Activated naive CD4-positive, alpha-beta T cell treated with anti-CD3 and anti-CD28 coated beads, Interleukin-2, amount 10 ng/mL, durations not matched to agents 7 days and 5 days (primary cell): Measurements from ENCODE around the gene MISP3.
A peak's percentile ranks its signal among the peaks of the same experiment; 100 is the strongest.

ENCODE experiments used
- CTCF ChIA-PET: fragments of 350-600 bp; sonication (Branson Sonifier 250); formaldehyde crosslinking; loops from one replicate; lab custom pipeline; 2021; ENCODE audit warnings: antibody characterized with exemption; lab: Charles Lee
- DNase-seq: peaks from one replicate; pipeline ENCODE4 v3.0.0-alpha.2; 2020
- H3K27ac Mint-ChIP-seq: one replicate; pipeline ENCODE4 v1.8.0; 2021; ENCODE audit warnings: mild to moderate bottlenecking, moderate library complexity, mixed read lengths
- H3K27me3 Mint-ChIP-seq: one replicate; pipeline ENCODE4 v1.8.0; 2021; ENCODE audit warnings: mild to moderate bottlenecking, mixed read lengths
- H3K36me3 Mint-ChIP-seq: one replicate; pipeline ENCODE4 v1.8.0; 2021; ENCODE audit warnings: mixed read lengths
- H3K4me1 Mint-ChIP-seq: one replicate; pipeline ENCODE4 v1.8.0; 2021; ENCODE audit warnings: mixed read lengths
- H3K4me3 Mint-ChIP-seq: one replicate; pipeline ENCODE4 v1.8.0; 2021; ENCODE audit warnings: mild to moderate bottlenecking, moderate library complexity, mixed read lengths
- H3K9me3 Mint-ChIP-seq: one replicate; pipeline ENCODE4 v1.8.0; 2021; ENCODE audit warnings: mixed read lengths

The MISP3 gene

DNA sequence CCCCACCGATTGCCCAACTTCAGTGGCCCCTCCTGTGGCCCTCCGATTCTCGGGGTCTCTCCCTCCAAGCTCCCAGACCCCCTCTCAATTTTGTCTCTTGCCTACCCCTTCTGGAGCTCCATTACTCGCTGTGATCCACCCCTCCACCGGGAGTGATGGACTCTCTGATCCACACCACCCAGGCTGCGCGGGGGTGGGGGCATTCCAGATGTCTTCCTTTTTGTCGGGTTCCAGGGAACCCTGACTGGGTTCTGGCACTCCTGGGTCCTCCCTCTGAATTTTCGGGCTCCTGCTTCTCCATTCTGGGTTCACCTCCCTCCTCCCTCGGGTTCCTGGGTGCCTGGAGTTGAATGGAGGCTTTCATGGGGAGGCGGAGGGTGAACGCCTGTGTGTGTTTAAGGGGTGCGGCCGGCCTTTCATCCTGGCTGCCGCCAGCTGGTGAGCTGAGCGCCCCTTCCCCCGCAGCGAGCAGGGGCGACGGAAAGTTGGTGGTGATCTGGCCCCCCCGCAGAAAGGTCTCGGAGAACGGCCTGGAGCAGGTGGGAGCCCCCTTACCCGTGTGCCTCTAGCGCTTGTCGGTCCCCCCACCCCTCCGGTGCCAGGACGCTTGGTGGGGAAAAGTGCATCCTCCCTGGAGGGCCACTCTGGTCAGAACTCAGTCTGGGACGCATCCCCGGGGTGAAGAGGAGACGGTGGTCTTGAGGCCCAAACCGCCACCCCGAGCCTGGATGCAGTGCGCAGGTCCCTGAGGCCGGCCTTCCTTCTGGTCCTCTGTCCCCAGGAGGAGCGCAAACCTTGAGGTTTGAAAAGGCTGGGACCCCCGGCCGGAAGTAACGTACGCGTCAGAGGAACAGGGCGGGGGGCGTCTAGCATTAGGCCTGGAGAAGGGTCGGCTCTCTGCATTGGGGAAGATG, 1.6 kb downstream of the MISP3 start:
- Mint-ChIP-seq H3K27ac (peak overlapping the region; percentile 85), H3K4me3 (peak overlapping the region; percentile 91), H3K4me1 (peaks cover 32% of the 10 kb centered on the region), H3K9me3 (no peaks in the 10 kb centered on the region), H3K27me3 (peaks cover 56% of the 10 kb centered on the region), H3K36me3 (no peaks in the 10 kb centered on the region)
- CTCF ChIA-PET = interaction anchor here (0.9 to 6.7 kb wide), 12 partner anchors 8 to 202 kb away, joined by 3 to 70 read pairs (median 5); partner anchors contain the start of gene ASF1B
- peak; percentile 43 for DNase-seq

GRCh38 chr19:14078411-14078810, 5.8 kb downstream of the MISP3 start:
- Mint-ChIP-seq H3K9me3 (no peaks in the 10 kb centered on the region), H3K4me1 (peaks cover 49% of the 10 kb centered on the region), H3K27me3 (peaks cover 16% of the 10 kb centered on the region), H3K4me3 (no peak overlapping the region), H3K36me3 (no peaks in the 10 kb centered on the region), H3K27ac (peak overlapping the region; percentile 42)
- DNase-seq = no peak
- CTCF ChIA-PET = interaction anchor here (0.6 to 2.7 kb wide), 5 partner anchors 10 to 197 kb away, joined by 3 to 13 read pairs (median 3); no protein-coding TSS in a partner anchor

DNA sequence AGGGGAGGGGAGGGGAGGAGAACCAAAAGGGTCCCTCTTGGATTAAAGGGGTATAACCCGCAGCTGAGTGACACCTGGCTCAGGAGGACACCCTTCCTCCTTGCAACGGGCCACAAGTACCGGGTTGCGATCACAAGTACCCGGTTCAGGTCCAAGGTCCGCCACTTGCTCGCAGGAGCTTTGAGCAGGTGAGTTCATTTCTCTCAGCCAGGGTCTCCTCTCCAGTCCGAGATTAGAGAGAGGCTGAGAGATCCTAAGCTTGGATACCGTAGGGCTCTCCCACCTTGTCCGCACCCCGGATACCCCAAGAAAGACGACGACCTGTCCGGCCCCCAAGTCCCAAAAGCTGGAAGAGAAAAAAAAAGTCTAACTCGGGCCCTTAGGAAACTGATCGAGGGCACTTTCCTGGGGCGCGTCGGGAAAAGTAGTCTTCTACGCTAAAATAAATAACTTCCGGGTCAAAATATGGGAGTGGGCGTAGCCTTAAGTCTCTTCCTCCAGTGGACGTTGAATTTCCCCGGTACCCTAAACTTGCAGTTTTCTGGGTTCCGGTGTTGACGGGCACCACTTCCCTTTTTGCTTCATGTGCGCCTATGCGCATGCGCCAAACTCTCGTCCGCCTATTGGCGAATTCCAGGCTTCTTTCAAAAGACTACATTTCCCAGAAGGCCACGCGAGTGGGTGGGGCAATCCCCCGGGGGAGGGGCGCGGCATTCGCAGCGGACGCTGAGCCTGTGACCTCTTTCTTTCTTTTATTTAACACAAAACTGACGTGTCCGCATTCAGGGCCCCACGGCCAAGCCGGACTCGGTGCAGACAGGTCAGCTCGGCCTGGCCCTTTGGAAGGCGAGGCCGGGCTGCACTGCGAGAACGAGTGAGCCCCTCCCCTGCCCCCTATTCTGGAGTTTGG, 8.6 kb downstream of the MISP3 start:
- Mint-ChIP-seq H3K27me3 (no peaks in the 10 kb centered on the region), H3K4me3 (peak overlapping the region; percentile 81), H3K9me3 (no peaks in the 10 kb centered on the region), H3K4me1 (peaks cover 30% of the 10 kb centered on the region), H3K27ac (peak overlapping the region; percentile 86), H3K36me3 (no peaks in the 10 kb centered on the region)
- peak; percentile 99 for DNase-seq
- CTCF ChIA-PET = interaction anchor here (0.6 to 2.6 kb wide), 8 partner anchors 8 to 202 kb away, joined by 3 to 10 read pairs (median 4); partner anchors contain the start of genes ASF1B and MISP3

- H3K27me3 Mint-ChIP-seq = no peaks in the 10 kb centered on the region
- no peaks in the 10 kb centered on the region for H3K36me3 Mint-ChIP-seq
- H3K4me3 Mint-ChIP-seq = peak overlapping the region; percentile 81
- H3K27ac Mint-ChIP-seq = peak overlapping the region; percentile 86
- peak; percentile 52 for DNase-seq
- CTCF ChIA-PET = interaction anchor here (0.9 to 2.6 kb wide), 5 partner anchors 9 to 55 kb away, joined by 3 to 10 read pairs (median 4); partner anchors contain the start of genes ASF1B and MISP3
- no peaks in the 10 kb centered on the region for H3K9me3 Mint-ChIP-seq
- peaks cover 28% of the 10 kb centered on the region for H3K4me1 Mint-ChIP-seq
Observed at GRCh38 chr19:14081797-14082674, 9.4 kb downstream of the MISP3 start.

DNA sequence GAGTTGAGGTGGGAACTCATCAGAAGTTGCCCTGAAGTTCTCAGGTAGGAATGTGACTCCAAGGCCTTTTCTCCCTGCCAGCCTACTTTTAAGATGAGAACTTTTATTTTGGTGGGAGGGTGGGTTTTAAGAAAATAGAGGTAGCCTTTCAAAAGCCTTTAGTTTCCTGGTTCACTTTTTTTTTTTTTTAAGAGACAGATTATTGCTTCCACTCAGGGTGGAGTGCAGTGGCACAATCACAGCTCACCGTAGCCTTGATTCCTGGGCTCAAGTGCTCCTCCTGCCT, 10.0 kb downstream of the MISP3 start:
- CTCF ChIA-PET = interaction anchor here (1.0 to 1.6 kb wide), 2 partner anchors 10 to 26 kb away, joined by 4 to 10 read pairs; partner anchors contain the start of gene MISP3
- H3K27me3 Mint-ChIP-seq = no peaks in the 10 kb centered on the region
- H3K4me1 Mint-ChIP-seq = peaks cover 25% of the 10 kb centered on the region
- H3K27ac Mint-ChIP-seq = no peak overlapping the region
- H3K9me3 Mint-ChIP-seq = no peaks in the 10 kb centered on the region
- DNase-seq = no peak
- peaks cover 3% of the 10 kb centered on the region for H3K36me3 Mint-ChIP-seq
- peak overlapping the region; percentile 81 for H3K4me3 Mint-ChIP-seq

DNA sequence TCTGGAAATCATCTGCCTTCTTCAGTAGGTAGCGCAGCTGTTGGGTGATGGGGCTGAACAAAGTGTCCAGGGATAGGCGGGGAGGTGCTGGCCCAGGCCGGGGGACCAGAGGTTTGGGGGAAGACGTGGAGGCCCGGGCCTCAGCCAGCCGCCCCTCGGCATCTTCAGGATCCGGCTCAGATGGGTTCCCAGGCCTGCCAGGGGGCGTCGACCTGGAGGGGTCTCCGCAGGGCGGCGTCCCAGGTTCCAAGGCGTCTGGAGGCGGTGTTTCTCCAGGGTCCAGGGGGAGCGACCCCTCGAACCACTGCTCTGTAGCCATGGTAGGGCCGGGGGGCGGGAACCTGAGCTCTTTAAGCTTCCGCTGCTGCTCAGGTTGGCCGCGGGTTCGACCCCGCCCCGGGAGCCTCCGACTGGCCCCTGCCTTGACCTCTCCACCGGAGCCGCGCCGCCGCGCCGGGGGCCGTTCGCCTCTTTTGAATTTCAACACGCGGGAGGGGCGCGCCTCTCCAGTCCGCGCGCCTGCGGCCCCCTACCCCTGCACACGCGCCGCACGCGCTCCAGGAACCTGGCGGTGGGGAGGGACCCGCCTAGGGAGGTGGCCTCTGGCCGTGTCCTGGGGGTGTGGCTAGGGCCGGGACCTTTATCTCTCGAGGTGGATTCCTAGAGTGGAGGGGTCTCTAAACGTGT, 12.9 kb downstream of the MISP3 start, which contains the start of gene C19orf67:
TSS of gene C19orf67 (minus strand) at position 475 of the 687 bp plus-strand sequence. CDS start at position 319, 156 bp downstream.
- CTCF ChIA-PET = no interaction called here
- Mint-ChIP-seq H3K36me3 (peaks cover 18% of the 10 kb centered on the region), H3K4me3 (no peak within 1 kb of the TSS), H3K27ac (no peak within 1 kb of the TSS), H3K9me3 (no peaks in the 10 kb centered on the region), H3K27me3 (no peaks in the 10 kb centered on the region), H3K4me1 (peaks cover 34% of the 10 kb centered on the region)
- DNase-seq = no peak

GRCh38 chr19:14086098-14086497, 13.5 kb downstream of the MISP3 start:
- Mint-ChIP-seq H3K4me3 (no peak overlapping the region), H3K9me3 (no peaks in the 10 kb centered on the region), H3K27ac (no peak overlapping the region), H3K4me1 (peaks cover 29% of the 10 kb centered on the region), H3K36me3 (peaks cover 18% of the 10 kb centered on the region), H3K27me3 (no peaks in the 10 kb centered on the region)
- CTCF ChIA-PET = no interaction called here
- DNase-seq = no peak

DNA sequence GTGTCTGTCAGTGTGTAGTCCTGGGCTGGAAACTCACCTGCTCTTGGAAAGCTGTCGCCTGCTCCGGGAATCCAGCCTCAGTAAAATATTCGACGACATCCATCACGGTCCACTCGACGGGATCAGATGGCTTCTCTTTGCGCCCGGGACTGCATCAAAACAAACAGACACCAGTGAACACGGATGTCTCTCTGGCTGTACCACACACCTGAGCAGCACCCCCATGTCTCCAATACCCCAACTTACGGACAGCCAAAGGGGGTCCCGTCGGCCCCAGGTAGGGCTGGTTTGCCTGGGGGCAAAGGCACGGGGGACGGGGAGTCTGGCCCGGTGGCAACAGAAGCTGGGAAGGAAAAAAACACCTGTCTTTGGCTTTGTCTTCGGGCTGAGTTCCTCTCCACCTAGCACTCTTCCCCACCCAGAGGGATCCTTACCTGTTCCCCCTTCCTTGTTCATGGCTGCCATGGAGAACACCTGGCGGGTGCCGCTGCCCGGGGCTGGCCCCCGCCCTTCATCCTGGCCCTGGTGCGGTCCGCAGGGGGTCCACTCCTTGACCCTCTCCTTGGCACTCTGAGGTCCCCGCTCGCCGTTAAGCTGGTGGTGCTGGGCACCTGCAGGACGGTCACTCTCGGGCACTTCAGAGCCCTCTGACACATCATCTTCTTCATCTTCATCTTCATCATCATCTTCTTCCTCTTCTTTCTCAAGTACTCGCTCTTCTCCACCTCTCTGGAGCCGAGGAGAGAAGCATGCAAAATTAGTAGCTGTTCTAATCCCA, 16.2 kb downstream of the MISP3 start:
- Mint-ChIP-seq H3K9me3 (peaks cover 13% of the 10 kb centered on the region), H3K27ac (peak overlapping the region; percentile 79), H3K36me3 (peaks cover 34% of the 10 kb centered on the region), H3K4me3 (peak overlapping the region; percentile 73), H3K4me1 (peaks cover 29% of the 10 kb centered on the region), H3K27me3 (no peaks in the 10 kb centered on the region)
- DNase-seq = no peak
- CTCF ChIA-PET = interaction anchor here (1.2 to 1.6 kb wide), 2 partner anchors 10 to 27 kb away, joined by 3 to 4 read pairs; no protein-coding TSS in a partner anchor

DNA sequence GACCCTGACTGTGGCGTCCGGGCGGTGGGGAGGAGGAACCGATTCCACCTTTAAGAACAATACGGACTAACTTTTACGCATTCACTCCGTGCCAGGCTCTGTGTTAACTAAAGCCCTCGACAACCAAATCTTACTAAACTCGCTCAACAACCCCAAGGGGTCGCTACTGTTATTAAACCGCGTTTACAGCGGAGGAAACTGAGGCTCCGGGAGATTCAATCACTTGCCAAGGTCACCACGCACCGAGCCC, 16.8 kb downstream of the MISP3 start:
- Mint-ChIP-seq H3K4me1 (peaks cover 29% of the 10 kb centered on the region), H3K4me3 (peak overlapping the region; percentile 73), H3K27ac (peak overlapping the region; percentile 79), H3K9me3 (peaks cover 13% of the 10 kb centered on the region), H3K27me3 (no peaks in the 10 kb centered on the region), H3K36me3 (peaks cover 34% of the 10 kb centered on the region)
- CTCF ChIA-PET = interaction anchor here (1.2 to 1.6 kb wide), 2 partner anchors 11 to 26 kb away, joined by 3 to 4 read pairs; no protein-coding TSS in a partner anchor
- peak; percentile 40 for DNase-seq

- Mint-ChIP-seq H3K4me1 (peaks cover 29% of the 10 kb centered on the region), H3K9me3 (peaks cover 13% of the 10 kb centered on the region), H3K4me3 (peak overlapping the region; percentile 76), H3K27me3 (no peaks in the 10 kb centered on the region), H3K27ac (peak overlapping the region; percentile 79), H3K36me3 (peaks cover 38% of the 10 kb centered on the region)
- peak; percentile 63 for DNase-seq
- CTCF ChIA-PET = interaction anchor here (0.5 to 1.6 kb wide), 3 partner anchors 11 to 26 kb away, joined by 3 to 4 read pairs (median 3); no protein-coding TSS in a partner anchor
Observed at GRCh38 chr19:14089662-14090508, 17.3 kb downstream of the MISP3 start.

- Mint-ChIP-seq H3K27ac (peak within 1 kb of the TSS; percentile 99), H3K27me3 (no peaks in the 10 kb centered on the region), H3K9me3 (peaks cover 13% of the 10 kb centered on the region), H3K36me3 (peaks cover 38% of the 10 kb centered on the region), H3K4me1 (peaks cover 29% of the 10 kb centered on the region), H3K4me3 (peak within 1 kb of the TSS; percentile 100)
- peak; percentile 90 for DNase-seq
- CTCF ChIA-PET = interaction anchor here (0.5 to 1.5 kb wide), 2 partner anchors 14 to 24 kb away, joined by 3 to 6 read pairs; no protein-coding TSS in a partner anchor
Observed at GRCh38 chr19:14090509-14091080, 18.0 kb downstream of the MISP3 start, which contains the start of gene SAMD1. Gene SAMD1 (minus strand): TSS chr19:14090751.
